GM23338 (cell line): ENCODE measurements around the gene DPF3. TPM values are rescaled to one million over a fixed set of nuclear protein-coding genes. Genes with fewer than 3 reads are reported as not detected.

Experiments used
- ATAC-seq: fragments of 200-7000 bp; cut with Tn5 transposase; 3 replicates; pipeline ENCODE4 v1.9.1; 2020
- DNase-seq: peaks from one replicate; pipeline ENCODE4 v3.0.0-alpha.2; 2015; ENCODE audit warnings: low spot score
- H2AFZ ChIP-seq: fragments of 200-600 bp; sonication (generic); 2 replicates; pipeline ENCODE4 v1.8.0; 2016; ENCODE audit warnings: antibody characterized with exemption, mild to moderate bottlenecking, moderate library complexity
- H3F3A ChIP-seq: fragments of 200-600 bp; sonication (generic); replicated peaks from 2 replicates; pipeline ENCODE4 v1.8.0; 2017; ENCODE audit warnings: antibody characterized with exemption, mixed run types, low read depth
- H3K27ac ChIP-seq: fragments of 200-600 bp; sonication (generic); 2 replicates; pipeline ENCODE4 v1.6.1; 2016; ENCODE audit warnings: low read depth
- H3K27me3 ChIP-seq: fragments of 200-600 bp; sonication (generic); 2 replicates; pipeline ENCODE4 v1.8.0; 2016; ENCODE audit warnings: mild to moderate bottlenecking, mixed run types, moderate library complexity; ENCODE audit not compliant: insufficient read depth
- H3K36me3 ChIP-seq: fragments of 200-600 bp; sonication (generic); 2 replicates; pipeline ENCODE4 v1.8.0; 2016; ENCODE audit warnings: mild to moderate bottlenecking; ENCODE audit not compliant: insufficient read depth
- H3K4me1 ChIP-seq: fragments of 200-600 bp; sonication (generic); 2 replicates; pipeline ENCODE4 v1.8.0; 2016; ENCODE audit warnings: mild to moderate bottlenecking, moderate library complexity; ENCODE audit not compliant: insufficient read depth
- H3K4me2 ChIP-seq: fragments of 200-600 bp; sonication (generic); 2 replicates; pipeline ENCODE4 v1.7.1; 2017; ENCODE audit warnings: mixed run types
- H3K4me3 ChIP-seq: fragments of 200-600 bp; sonication (generic); 2 replicates; pipeline ENCODE4 v1.6.1; 2016; ENCODE audit warnings: mixed run types
- H3K79me2 ChIP-seq: fragments of 200-600 bp; sonication (generic); replicated peaks from 2 replicates; pipeline ENCODE4 v1.8.0; 2017; ENCODE audit warnings: mild to moderate bottlenecking; ENCODE audit not compliant: insufficient read depth
- H3K9me2 ChIP-seq: fragments of 200-600 bp; sonication (generic); 2 replicates; pipeline ENCODE4 v1.8.0; 2017; ENCODE audit not compliant: insufficient read depth
- H4K20me1 ChIP-seq: fragments of 200-600 bp; sonication (generic); replicated peaks from 2 replicates; pipeline ENCODE4 v1.8.0; 2017; ENCODE audit warnings: mild to moderate bottlenecking; ENCODE audit not compliant: insufficient read depth
- H3K27ac Mint-ChIP-seq: 2 replicates; pipeline ENCODE4 v1.8.0; 2020; ENCODE audit warnings: inconsistent platforms, mild to moderate bottlenecking, moderate library complexity, mixed read lengths
- H3K27me3 Mint-ChIP-seq: 3 replicates; pipeline ENCODE4 v1.8.0; 2022; ENCODE audit warnings: low read depth, mild to moderate bottlenecking, moderate library complexity, mixed read lengths, inconsistent platforms; ENCODE audit not compliant: insufficient read depth, poor library complexity
- H3K36me3 Mint-ChIP-seq: 3 replicates; pipeline ENCODE4 v1.8.0; 2021; ENCODE audit warnings: low read depth, mild to moderate bottlenecking, inconsistent platforms, moderate library complexity, mixed read lengths
- H3K4me1 Mint-ChIP-seq: 3 replicates; pipeline ENCODE4 v1.8.0; 2020; ENCODE audit warnings: mild to moderate bottlenecking, inconsistent platforms, mixed read lengths
- H3K4me3 Mint-ChIP-seq: 3 replicates; pipeline ENCODE4 v1.8.0; 2021; ENCODE audit warnings: moderate library complexity, mild to moderate bottlenecking, inconsistent platforms, mixed read lengths
- H3K9me3 Mint-ChIP-seq: 3 replicates; pipeline ENCODE4 v1.8.0; 2020; ENCODE audit warnings: moderate library complexity, mild to moderate bottlenecking, inconsistent platforms, mixed read lengths
- CREB1 ChIP-seq: fragments of 250-450 bp; sonication (Bioruptor Pico); IDR thresholded peaks from 2 replicates; pipeline ENCODE4 v1.5.0; 2020; ENCODE audit warnings: low read depth, mild to moderate bottlenecking, moderate library complexity
- ETS1 ChIP-seq: IDR thresholded peaks from 2 replicates; pipeline ENCODE4 v1.6.1; 2016; ENCODE audit warnings: antibody characterized with exemption
- JUNB ChIP-seq: IDR thresholded peaks from one replicate; pipeline ENCODE4 v1.6.1; 2016; ENCODE audit warnings: antibody characterized with exemption; ENCODE audit not compliant: unreplicated experiment
- NANOG ChIP-seq: IDR thresholded peaks from 2 replicates; pipeline ENCODE4 v1.6.1; 2016; ENCODE audit warnings: antibody characterized with exemption, borderline replicate concordance
- STAT1 ChIP-seq: IDR thresholded peaks from one replicate; pipeline ENCODE4 v1.6.1; 2016; ENCODE audit warnings: antibody characterized with exemption; ENCODE audit not compliant: unreplicated experiment
- ZNF462 ChIP-seq: fragments of 250-450 bp; sonication (Bioruptor Pico); IDR thresholded peaks from 2 replicates; pipeline ENCODE4 v1.5.0; 2020; ENCODE audit warnings: mild to moderate bottlenecking, moderate library complexity
- polyA plus RNA-seq: library from polyadenylated mRNA; unstranded; fragments of >200 nt; fragmentation: Nextera tagmentation; extraction: Ambion mirVana; gene quantifications from 2 replicates; pipeline ENCODE4 v1.2.1, GENCODE V29; 2016
- total RNA-seq: library from RNA; depleted of rRNA; stranded (reverse); fragments of >200 nt; shearing (Covaris generic); gene quantifications from 2 replicates; pipeline ENCODE4 v1.2.3, GENCODE V29; 2014

Gene DPF3
- total and polyA plus RNA-seq, 2 experiments from 2014 or later, result 0.18 to 1.0 TPM

- no peaks in the 10 kb centered on the region for H3K36me3 ChIP-seq
- Mint-ChIP-seq H3K4me1 (peaks cover 26% of the 10 kb centered on the region), H3K9me3 (peaks cover 4% of the 10 kb centered on the region), H3K36me3 (peaks cover 3% of the 10 kb centered on the region; the same call in 1 of the 3 replicates), H3K27ac (no peak overlapping the region), H3K4me3 (no peak overlapping the region), H3K27me3 (peaks cover 25% of the 10 kb centered on the region)
- no peaks in the 10 kb centered on the region for H3K27me3 ChIP-seq
- no peak overlapping the region for H2AFZ ChIP-seq
- no peak overlapping the region for H3K4me3 ChIP-seq
- DNase-seq (no peak), ATAC-seq (no peak)
- H4K20me1 ChIP-seq, result no peaks in the 10 kb centered on the region
- H3K9me2 ChIP-seq, result peaks cover 2% of the 10 kb centered on the region; the same call in 1 of the 2 replicates
- H3K27ac ChIP-seq, result no peak overlapping the region
- no peaks in the 10 kb centered on the region for H3K79me2 ChIP-seq
- no peak for TF ChIP-seq ZNF462 (CRISPR knock-in tag)
- no peak for TF ChIP-seq NANOG
- TF ChIP-seq CREB1 (CRISPR knock-in tag), result no peak
- no peak for TF ChIP-seq ETS1
- TF ChIP-seq STAT1, result no peak
- TF ChIP-seq JUNB, result no peak
- no peak overlapping the region for H3K4me2 ChIP-seq
- H3F3A ChIP-seq, result no peaks in the 10 kb centered on the region
- peaks cover 6% of the 10 kb centered on the region; the same call in 1 of the 2 replicates for H3K4me1 ChIP-seq
These were observed 277.1 kb downstream of the DPF3 start for GRCh38 chr14:72616811-72617210.
